Jurkat, Clone E6-1 (cell line): Measurements from ENCODE around the gene CYP20A1.
A peak's percentile ranks its signal among the peaks of the same experiment; 100 is the strongest.
"Not testable (repeated sequence)": the region's sequence is repeated elsewhere in the genome, so short reads cannot be mapped to it uniquely, and the experiment has no call there.

ENCODE experiments used
- DNase-seq: peaks from one replicate; pipeline ENCODE4 v3.0.0-alpha.2; 2011; ENCODE audit warnings: low read depth, low spot score
- H3K4me3 ChIP-seq: 2 replicates; pipeline ENCODE4 v1.5.1; 2011; ENCODE audit warnings: mild to moderate bottlenecking, low read length, control low read depth, moderate library complexity

The CYP20A1 gene

DNA sequence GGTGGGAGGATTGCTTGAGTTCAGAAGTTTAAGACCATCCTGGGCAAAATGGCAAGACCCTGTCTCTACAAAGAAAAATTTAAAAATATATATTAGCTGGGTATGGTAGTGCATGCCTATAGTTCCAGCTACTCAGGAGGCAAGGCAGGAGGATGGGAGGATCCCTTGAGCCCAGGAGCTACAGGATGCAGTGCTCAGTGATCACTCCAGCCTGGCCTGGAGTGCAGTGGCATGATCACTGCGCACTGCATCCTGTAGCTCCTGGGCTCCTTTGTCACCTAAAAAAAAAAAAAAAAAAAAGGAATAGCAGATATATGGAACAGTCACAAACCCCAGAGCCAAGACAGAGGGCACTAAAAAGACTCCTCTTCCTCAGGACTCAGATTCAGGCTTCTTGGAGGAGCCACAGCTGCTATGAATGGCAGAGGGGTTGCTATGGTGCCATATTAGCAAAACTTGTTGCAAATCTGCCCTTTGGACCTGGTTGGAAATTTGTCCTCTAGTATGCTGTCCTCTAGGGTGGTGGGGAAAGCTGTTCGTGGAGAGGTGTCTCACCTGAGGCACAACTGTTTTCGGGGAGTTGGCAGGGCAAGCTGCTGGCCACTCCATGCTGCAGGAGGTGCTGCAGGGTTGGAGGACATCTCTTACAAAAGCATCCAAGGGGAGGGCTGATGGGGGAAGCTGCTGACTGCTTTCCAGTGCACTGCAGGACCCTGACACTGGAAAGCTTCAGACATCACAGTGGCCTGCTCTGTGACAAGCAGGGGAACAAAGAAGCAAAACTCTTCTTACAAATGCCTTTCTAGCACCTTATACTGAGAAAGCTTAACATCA, 22.7 kb downstream of the CYP20A1 start:
- H3K4me3 ChIP-seq, result no peak overlapping the region
- DNase-seq, result no peak

DNA sequence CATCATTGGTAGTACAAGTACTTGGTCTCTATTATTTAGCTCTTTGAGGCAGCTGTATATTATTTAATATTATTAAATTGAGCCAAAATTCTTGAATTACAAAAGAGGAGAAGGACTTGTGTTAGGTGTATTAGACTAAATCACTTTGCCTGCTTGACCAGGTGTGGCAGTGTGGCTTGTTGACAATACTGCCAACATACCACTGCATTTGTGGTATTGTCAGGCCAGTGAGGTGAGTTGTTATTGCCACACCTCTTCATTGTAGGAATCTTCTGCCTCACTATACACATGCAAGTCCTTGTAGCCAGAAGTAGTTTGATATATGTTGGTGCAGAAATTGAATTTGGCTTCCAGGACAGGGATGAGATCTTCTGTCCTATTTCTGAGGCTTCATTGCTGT, 40.5 kb downstream of the CYP20A1 start:
- no peak for DNase-seq
- H3K4me3 ChIP-seq, result no peak overlapping the region

DNA sequence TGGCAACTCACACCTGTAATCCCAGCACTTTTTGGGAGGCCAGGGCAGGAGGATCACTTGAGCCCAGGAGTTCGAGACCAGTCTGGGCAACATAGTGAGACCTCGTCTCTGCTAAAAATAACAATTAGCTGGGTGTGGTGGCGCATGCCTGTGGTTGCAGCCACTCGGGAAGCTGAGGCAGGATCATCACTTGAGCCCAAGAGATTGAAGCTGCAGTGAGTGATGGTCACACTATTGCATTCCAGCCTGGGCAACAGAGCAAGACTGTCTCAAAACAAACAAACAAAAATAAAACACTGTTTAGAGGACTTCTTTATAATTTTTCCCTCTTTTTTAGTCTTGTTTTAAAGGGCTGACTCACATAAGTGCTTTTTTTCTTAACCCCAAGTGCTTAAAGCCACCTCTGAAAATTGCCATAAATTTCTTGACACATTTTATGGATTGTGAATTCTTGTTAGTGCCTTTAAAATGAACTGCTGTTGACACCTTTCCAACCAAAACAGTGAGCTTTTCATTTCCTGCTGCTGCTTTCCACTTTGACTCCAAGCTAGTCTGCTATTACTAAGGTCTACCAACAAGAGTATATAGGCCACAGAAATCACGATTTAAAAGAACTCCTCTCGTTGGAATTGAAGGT, 41.7 kb downstream of the CYP20A1 start:
- no peak overlapping the region for H3K4me3 ChIP-seq
- no peak for DNase-seq

DNA sequence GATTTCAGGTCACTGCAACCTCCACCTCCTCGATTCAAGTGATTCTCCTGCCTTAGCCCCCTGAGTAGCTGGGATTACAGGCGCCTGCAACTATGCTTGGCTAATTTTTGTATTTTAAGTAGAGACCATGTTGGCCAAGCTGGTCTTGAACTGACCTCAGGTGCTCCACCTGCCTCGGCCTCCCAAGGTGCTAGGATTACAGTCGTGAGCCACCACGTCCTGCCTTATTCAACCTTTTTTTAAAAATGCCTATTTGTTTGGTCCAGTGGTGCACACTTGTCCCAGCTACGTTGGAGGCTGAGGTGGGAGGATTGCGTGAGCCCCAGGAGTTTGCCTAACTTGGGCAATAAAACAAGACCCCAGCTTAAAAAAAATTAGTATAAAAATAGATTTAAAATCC, 43.3 kb downstream of the CYP20A1 start:
- H3K4me3 ChIP-seq, result no peak overlapping the region
- no peak for DNase-seq

DNA sequence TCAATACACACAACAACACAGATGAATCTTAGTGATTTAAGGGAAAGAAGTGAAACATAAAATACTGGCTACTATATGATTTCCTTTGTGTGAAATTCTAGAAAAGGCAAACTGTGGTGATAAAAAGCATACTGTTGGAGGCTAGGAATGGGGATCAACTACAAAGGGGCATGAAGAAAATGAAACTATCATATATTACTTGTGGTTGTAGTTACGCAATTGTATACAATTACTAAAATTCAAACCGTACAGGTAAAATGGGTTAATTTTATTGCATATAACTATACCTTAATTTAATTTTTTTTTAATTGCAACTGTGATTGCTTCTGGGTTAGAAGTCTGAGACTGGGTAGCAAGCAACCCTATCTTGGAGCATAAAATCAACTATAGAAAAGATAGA, 47.7 kb downstream of the CYP20A1 start:
- H3K4me3 ChIP-seq, result no peak overlapping the region
- DNase-seq, result no peak

DNA sequence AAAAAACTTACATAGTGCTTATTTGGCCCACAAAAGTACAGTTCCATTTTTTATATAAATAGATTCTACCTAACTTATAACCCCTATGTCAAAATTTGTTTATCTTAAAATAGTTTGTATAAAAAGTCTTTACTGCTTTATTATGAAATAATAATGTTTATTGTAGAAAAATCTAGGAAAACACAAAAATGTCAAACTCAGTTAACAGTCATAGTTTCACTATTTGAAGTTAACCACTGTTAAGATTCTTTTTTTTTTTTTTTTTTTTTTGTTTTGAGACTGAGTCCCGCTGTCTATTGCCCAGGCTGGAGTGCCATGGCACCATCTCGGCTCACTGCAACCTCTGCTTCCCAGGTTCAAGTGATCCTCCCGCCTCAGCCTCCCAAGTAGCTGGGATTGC, 62.8 kb downstream of the CYP20A1 start:
- no peak overlapping the region for H3K4me3 ChIP-seq
- DNase-seq, result no peak

DNA sequence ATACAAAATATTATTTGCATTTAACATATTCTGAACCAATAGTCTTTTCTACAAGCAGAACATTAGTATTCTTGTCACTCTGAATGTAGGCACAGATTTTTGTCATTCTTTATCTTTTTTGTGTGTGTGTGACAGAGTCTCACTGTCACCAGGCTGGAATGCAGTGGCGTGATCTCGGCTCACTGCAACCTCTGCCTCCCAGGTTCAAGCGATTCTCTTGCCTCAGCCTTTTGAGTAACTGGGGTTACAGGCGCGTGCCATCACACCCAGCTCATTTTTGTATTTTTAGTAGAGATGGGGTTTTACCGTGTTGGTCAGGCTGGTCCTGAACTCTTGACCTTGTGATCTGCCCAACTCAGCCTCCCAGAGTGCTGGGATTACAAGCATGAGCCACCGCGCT, 63.8 kb downstream of the CYP20A1 start:
- not testable (repeated sequence) for DNase-seq, H3K4me3 ChIP-seq

DNA sequence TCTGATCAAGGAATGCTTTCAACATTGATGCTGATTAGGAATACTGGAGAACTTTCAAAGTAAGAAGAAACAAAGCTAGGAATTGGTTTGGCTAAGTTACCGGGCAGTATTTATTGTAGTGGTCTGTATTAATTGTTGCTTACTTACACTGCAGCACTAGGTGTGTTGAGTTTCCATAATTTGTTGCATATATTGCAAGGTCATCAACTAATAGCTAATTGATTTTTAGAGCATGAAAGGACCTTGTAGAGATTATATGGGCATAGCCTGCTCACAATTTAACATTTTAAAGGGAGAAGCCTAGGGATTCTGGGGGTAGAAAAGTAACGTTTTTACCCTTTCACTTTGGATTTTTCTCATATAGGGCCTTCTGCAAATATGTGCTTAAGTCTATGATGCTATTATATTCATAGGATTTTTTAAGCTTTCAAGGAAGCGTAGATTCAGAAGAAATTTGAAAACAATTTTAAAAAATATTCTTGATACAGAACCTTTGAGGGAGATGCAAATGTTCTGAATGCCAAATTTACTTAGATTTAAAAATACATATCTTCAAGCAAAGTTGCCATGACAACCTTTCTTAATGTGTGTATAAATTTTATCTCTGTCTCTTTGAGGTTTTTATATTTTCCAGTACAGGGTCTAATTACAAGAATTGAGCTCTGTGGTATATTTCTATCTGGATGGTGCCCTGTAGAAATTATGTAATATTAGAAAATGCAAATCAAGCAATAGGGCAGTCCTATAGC, 72.0 kb downstream of the CYP20A1 start:
- no peak overlapping the region for H3K4me3 ChIP-seq
- no peak for DNase-seq

DNA sequence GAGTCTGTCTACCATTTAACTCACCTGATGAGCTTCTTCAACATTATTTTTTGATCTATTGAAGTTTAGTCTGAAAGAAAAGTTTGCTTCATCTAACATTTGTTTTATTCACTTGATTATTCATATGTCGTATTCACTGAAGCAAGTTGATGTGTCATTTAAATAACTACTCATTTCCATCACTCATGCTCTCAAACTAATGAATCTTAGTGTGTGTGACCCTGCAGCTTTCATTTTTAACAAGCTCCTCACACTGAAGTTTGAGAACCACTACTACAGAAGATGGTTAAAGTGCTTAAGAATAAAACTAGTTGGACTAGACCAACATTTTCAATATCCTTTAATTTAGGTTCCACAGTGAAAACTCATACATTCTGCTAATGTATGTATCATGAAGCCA, 87.5 kb downstream of the CYP20A1 start:
- H3K4me3 ChIP-seq, result no peak overlapping the region
- no peak for DNase-seq

DNA sequence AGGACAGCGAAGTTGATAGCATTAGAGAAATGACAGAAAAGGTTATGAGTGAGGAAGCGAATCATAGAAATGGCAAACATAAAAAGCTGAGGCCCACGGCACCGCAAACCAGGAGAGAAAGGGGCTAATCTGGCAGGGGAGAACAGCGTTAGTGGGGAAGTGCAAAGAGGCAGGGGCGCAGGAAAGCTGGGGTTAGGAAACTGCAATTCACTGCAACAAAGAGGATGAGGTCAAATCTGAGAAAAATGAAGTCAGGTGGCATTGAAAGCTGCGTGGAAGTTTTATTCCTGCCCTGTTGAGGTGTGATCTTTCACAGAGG, 88.7 kb downstream of the CYP20A1 start:
- peak; percentile 15 for DNase-seq
- peak overlapping the region; percentile 82 for H3K4me3 ChIP-seq

DNA sequence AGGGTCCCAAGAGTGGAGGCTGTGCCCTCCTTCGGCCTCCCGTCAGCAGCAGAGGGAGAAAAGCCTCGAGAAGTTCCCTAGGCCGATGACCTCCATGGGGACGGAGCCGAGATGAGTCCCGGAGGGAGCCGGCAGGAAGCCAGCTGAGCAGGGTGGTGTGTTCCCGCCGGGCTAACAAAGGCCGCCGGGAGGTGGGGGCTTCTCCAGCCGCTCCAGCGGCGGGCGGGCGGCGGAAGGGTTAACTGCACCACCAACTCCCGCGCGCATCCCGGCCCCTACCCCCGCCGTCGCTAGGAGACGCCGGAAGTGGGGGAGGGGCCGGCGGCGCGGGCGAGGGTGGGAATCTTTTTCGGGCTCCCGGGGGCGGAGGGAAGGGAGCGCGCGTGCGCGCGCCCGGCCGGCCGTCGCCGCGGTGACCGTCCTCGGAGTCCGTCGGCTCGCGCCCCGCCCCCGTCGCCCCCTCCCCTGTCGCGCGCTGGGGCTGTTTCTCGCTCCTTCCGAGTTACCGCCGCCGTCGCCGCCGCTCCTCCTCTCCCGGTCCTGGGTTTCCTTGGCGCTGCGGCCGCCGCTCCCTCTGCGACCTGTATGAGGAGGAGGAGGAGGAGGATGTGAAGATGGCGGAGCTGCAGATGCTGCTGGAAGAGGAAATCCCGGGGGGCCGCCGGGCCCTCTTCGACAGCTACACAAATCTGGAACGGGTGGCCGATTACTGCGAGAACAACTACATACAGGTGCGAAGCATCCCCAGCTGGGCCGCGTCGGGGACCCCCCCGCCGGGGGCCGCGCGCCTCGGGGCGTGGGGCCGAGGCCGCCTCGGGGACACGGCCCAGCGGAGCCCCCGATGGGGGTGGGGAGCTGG, 89.3 kb downstream of the CYP20A1 start, which contains the start of gene ABI2:
Gene ABI2, plus strand, starts transcription at position 494 of the 859 bp plus-strand sequence. Its CDS starts 121 bp downstream, at position 615.
- peak within 1 kb of the TSS; percentile 82 for H3K4me3 ChIP-seq
- peak; percentile 74 for DNase-seq

DNA sequence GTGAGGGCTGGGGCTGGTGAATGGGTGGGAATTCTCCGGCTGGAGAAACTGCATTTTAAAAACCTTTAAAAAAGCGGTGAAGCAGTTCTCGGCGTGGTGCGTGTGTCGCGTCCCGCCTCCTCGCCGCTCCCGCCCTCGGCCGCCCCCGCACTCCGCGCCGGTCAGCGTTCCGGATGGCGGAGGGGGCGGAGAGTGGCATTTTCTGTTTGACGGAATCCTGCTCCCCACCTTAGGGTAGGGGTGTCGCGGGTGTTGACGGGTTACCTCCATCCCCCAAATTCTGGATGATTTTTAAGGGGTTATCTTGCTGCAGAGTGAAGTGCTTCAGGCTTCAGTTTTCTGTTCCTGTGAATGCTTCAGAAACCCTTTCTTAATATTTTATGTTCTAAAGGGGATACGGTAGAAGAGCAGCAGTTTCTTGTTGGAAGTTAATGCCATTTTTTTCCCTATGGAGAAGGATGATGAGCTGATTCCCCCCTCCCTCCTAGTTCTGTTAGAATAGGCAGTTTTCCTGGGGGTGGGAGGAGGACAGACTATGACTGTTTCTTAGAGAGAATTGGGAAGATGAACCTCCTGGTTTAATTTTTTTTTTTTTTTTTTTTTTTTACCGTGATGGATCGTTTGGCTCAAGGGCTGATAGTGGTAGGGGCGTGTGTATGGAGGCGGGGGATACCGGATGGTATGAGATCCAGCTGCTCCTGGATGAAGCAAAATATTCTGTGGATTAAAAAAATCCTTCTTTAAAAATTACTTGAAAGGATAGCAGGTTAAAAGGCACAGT, 90.1 kb downstream of the CYP20A1 start:
- DNase-seq, result no peak
- H3K4me3 ChIP-seq, result peak overlapping the region; percentile 82

DNA sequence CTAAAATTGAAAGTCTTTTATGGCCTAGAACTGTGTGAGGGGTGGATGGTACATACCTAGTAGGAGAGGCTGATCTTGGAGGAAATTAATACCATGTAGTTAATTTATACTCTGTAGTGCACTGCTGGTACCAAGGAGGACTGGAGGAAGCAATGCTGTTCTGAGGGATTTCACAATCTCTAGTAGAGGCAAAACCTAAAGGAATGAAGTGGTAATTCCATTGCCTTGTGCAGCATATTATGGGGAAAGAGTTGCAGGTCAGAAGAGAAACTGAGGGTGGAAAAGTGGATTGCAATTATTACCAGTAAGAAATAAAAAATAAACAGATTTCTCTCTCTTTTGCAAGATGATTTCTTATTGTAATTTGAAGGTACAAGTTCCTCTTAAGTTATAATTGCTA, 91.6 kb downstream of the CYP20A1 start:
- DNase-seq, result no peak
- no peak overlapping the region for H3K4me3 ChIP-seq

DNA sequence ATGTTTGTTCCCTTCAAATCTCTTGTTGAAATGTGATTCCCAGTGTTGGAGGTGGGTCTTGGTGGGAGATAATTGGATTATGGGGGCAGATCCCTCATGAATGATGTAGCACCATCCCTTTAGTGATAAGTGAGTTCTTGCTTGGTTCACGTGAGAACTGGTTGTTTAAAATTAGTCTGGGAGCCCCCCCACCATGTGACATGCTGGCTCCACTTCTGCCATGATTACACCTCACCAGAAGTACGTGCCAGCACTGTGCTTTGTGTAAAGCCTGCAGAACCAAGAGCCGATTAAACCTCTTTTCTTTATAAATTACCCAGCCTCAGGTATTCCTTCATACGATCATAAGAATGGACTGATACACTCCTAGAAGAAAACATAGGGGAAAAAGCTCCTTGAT, 99.5 kb downstream of the CYP20A1 start:
- H3K4me3 ChIP-seq, result no peak overlapping the region
- no peak for DNase-seq

DNA sequence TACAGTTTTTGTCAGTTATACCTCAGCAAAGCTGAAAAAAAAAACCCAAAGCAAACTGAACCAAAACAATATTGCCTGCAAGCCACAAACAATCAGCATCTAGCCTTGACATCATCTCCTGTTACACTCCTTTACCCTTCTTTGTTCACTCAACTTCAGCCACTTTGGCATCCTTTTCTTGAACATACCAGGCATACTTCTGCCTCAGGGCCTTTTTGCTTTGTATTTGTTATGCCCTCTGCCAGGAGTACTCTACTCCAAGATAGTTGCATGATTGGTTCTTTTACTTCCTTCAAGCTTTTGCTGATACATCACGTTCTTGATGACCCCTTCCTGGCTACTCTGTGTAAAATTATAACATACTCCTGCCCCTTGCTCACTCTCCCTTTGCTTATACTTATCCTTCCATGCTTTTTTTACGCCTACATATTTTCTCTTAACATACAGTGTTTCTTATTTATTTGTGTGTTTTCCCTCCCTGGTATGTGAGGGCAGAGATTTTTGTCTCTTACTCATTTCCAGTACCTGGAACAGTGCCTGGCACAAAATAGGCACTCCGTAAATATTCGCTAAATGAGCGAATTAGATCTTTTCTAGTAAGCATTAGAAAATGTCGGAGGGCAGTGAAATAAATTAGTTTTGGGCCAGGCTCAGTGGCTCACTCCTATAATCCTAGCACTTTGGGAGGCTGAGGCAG, 102.1 kb downstream of the CYP20A1 start:
- DNase-seq, result no peak
- no peak overlapping the region for H3K4me3 ChIP-seq

DNA sequence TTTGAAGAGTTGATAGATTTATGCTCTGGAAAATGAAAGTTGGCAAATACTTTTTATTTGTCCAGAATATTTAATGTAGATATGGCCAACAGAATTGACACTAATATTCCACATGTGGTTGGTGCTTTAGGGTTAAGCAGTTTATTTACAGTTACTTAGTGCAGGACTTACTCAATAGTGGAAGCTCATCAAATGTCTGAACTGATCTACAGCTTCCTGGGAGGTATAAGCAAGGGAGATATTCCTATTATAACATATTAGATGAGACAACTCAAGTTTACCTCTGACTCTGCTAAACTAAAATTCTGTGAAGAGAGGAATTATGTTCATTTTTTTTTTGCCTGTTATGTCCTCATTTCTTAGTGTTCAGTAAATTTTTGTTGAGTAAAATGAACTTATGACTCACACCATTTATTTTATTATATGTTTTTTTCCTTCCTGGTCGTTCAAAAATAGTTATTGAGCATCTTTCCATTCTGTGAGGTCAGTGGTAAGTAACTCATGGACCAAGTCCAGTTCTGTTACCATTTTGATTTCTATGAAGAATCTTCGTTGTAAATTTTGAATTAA, 103.0 kb downstream of the CYP20A1 start:
- no peak overlapping the region for H3K4me3 ChIP-seq
- no peak for DNase-seq

DNA sequence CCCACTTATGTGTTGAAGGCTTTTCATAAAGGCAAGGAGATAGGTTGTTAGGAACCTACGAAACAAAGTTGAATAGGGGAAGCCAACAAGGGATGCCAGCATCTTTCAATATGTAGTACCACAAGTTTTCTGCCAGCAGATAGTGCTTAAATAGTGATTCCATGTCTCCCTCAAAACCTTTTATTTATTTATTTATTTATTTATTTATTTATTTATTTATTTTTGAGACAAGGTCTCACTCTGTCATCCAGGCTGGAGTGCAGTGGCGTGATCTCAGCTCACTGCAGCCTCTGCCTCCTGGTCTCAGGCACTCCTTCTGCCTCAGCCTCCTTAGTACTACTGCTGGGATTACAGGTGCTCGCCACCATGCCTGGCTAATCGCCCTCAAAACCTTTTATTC, 103.6 kb downstream of the CYP20A1 start:
- H3K4me3 ChIP-seq, DNase-seq: not testable (repeated sequence)

DNA sequence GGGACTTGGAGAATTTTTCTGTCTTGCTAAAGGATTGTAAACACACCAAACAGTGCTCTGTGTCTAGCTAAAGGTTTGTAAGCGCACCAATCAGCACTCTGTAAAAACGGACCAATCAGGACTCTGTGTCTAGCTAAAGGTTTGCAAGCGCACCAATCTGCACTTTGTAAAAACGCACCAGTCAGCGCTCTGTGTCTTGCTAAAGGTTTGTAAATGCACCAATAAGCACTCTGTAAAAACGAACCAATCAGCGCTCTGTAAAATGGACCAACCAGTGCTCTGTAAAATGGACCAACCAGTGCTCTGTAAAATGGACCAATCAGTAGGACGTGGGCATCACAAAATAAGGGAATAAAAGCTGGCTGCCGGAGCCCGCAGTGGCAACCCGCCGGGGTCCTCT, 105.8 kb downstream of the CYP20A1 start:
- H3K4me3 ChIP-seq, result no peak overlapping the region
- no peak for DNase-seq
